Adipocyte (in vitro differentiated cells): Measurements from ENCODE around the gene LRRC8C.

ENCODE experiments used
- DNase-seq: peaks from one replicate; pipeline ENCODE4 v3.0.0-alpha.2; 2015; ENCODE audit warnings: low read depth
- H3K27me3 ChIP-seq: replicated peaks from 2 replicates; pipeline ENCODE4 v1.7.0; 2013; ENCODE audit warnings: mild to moderate bottlenecking, low read length, moderate library complexity; ENCODE audit not compliant: control insufficient read depth, insufficient read depth
- H3K36me3 ChIP-seq: 2 replicates; pipeline ENCODE4 v1.7.0; 2013; ENCODE audit warnings: low read length, mild to moderate bottlenecking, moderate library complexity; ENCODE audit not compliant: control insufficient read depth, insufficient read depth, severe bottlenecking
- H3K4me1 ChIP-seq: 2 replicates; pipeline ENCODE4 v1.7.0; 2013; ENCODE audit warnings: mild to moderate bottlenecking, low read length, moderate library complexity; ENCODE audit not compliant: control insufficient read depth, insufficient read depth
- H3K4me3 ChIP-seq: 2 replicates; pipeline ENCODE4 v1.7.0; 2013; ENCODE audit warnings: mild to moderate bottlenecking, low read length, moderate library complexity
- H3K9ac ChIP-seq: 2 replicates; pipeline ENCODE4 v1.7.0; 2013; ENCODE audit warnings: mild to moderate bottlenecking, low read length, moderate library complexity
- H3K9me3 ChIP-seq: 2 replicates; pipeline ENCODE4 v1.7.0; 2013; ENCODE audit warnings: mild to moderate bottlenecking, low read length, moderate library complexity; ENCODE audit not compliant: control insufficient read depth

LRRC8C gene

DNA sequence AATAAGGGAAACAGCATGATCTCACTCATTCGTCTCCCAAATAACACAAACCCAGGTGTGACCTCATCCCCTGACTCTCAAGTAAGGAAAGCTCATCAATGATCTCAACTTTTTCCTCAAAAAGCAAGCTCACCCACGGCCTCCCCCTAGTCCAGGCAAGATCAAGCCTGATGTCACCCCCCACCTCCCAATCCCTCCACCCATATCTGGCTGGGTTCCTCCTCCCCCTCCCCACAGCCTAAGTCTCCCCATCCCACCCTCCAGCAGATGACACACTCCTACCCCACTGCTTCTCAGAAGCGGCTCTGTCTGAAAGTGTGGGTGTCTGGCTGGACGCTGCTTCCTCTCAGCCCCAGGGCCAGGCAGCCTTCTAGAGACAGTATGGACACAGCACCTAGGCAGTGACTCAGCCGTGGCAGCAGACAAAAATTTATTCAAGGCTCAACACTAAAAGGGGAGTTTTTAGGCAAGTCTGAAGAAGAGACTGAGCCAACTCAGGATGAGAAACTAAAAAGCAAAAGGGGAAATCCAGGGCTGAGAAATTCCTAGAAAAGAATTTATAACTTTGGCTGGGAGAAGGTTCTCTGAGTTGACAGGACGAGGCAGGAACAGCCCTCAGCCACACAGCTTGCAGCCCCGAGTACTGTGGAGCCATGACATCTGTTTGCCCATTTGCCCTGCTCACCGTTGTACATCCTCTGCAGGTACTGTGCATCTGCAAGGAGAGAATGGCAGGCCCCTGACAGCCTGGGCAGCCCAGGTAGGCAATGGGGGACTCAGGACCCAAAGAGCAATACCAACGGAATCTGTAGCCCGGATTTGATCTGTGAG is 106.3 kb downstream of the LRRC8C start:
- no peak overlapping the region for H3K4me3 ChIP-seq
- H3K27me3 ChIP-seq = no peaks in the 10 kb centered on the region
- peak; percentile 61 for DNase-seq

DNA sequence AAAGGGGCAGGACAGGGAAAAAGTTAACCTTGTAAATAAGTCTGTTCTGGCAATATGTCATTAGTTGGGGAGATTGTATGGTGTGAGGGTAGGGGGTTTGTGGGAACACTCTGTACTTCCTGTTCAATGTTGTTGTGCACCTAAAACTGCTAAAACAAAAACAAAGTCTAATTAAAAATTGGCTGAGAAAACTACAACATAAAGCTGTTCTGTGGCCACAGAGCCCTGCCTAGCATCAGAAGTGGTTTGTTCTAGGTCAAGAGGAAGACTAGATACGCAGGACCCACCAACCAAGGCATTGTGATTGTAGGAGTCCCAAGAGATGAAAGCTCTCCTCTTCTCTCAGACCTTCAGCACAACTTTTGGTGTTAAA is 106.9 kb downstream of the LRRC8C start:
- Histone ChIP-seq H3K36me3 (no peaks in the 10 kb centered on the region), H3K9me3 (no peaks in the 10 kb centered on the region), H3K4me1 (peaks cover 12% of the 10 kb centered on the region), H3K4me3 (no peak overlapping the region), H3K27me3 (no peaks in the 10 kb centered on the region), H3K9ac (no peak overlapping the region)
- DNase-seq = no peak

More for the DNA sequence above, 106.3 kb downstream of the LRRC8C start:
- H3K36me3 ChIP-seq = no peaks in the 10 kb centered on the region
- H3K9ac ChIP-seq = no peak overlapping the region
- H3K9me3 ChIP-seq = no peaks in the 10 kb centered on the region
- peaks cover 12% of the 10 kb centered on the region for H3K4me1 ChIP-seq

DNA sequence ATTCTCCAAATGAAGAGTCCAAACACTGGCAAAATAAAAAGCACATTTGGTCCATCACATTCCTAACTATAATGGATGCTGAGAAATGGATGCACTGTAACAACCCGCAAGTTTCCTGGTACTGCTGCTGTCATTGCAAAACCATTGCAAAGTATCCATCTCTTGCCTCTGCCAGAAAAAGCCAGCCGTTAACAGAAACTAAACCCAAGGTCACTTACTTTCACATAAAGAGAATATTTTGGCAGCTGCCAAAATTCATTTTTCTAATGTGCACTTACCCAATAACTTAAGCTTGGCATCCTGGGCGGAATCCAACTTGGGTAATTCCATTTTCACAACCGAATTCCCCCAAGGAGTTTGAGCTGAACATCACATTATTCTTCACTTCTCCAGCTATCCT is 110.9 kb downstream of the LRRC8C start:
- Histone ChIP-seq H3K9ac (no peak overlapping the region), H3K4me3 (no peak overlapping the region), H3K9me3 (no peaks in the 10 kb centered on the region), H3K4me1 (peaks cover 12% of the 10 kb centered on the region), H3K36me3 (no peaks in the 10 kb centered on the region), H3K27me3 (no peaks in the 10 kb centered on the region)
- DNase-seq = peak; percentile 83

DNA sequence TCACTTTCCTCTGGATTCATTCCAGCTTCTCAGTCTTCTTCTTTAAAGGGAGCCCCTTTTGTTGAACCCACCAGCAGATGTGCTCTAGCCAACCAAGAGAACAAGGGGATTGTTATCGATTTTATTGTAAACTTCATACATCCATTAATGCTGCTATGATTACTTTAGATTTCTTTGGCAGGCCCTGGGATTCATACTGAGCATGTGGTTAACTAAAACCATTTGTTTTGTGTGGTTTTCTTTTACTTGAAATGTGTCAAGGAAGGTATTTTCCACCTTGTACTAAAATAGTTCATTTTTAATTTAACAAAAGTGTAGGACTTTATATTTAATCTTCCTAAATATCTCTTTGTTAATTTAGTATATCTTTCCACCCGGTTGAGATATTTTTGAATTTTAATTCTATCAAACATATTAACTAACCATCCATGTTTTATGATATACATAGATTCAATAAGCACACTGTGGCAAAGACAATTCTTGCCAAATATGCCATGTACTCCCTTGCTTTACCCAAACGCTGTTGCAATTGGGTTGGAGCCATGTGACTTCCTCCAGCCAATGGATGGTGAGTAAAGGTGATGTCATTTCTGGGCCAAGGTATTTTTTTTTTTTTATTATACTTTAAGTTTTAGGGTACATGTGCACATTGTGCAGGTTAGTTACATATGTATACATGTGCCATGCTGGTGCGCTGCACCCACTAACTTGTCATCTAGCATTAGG is 113.7 kb downstream of the LRRC8C start:
- DNase-seq = no peak
- Histone ChIP-seq H3K9me3 (no peaks in the 10 kb centered on the region), H3K27me3 (no peaks in the 10 kb centered on the region), H3K4me1 (peaks cover 4% of the 10 kb centered on the region), H3K36me3 (no peaks in the 10 kb centered on the region), H3K9ac (no peak overlapping the region), H3K4me3 (no peak overlapping the region)

DNA sequence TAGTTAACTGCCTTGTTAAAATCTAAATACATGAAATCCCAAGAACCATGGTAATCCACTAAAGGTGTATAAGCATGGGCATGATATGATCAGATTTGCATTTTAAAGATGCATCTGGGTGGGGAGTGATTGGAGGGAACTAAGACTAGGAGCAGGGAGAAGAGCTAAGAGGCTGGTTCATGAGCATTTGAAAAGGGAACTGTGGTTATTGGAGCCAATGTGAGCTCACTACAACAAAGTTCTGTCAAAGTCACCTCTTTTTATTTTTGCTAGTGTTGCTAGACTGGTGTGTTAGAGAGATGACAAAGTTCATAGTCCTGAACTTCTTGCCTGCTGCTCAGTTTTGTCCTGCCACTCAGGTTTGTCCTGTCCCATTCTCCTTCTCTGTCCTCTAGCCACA is 120.8 kb downstream of the LRRC8C start:
- H3K9me3 ChIP-seq = no peaks in the 10 kb centered on the region
- peaks cover 29% of the 10 kb centered on the region for H3K4me1 ChIP-seq
- DNase-seq = no peak
- H3K4me3 ChIP-seq = no peak overlapping the region
- no peaks in the 10 kb centered on the region for H3K27me3 ChIP-seq
- H3K9ac ChIP-seq = peak overlapping the region; percentile 25
- no peaks in the 10 kb centered on the region for H3K36me3 ChIP-seq

DNA sequence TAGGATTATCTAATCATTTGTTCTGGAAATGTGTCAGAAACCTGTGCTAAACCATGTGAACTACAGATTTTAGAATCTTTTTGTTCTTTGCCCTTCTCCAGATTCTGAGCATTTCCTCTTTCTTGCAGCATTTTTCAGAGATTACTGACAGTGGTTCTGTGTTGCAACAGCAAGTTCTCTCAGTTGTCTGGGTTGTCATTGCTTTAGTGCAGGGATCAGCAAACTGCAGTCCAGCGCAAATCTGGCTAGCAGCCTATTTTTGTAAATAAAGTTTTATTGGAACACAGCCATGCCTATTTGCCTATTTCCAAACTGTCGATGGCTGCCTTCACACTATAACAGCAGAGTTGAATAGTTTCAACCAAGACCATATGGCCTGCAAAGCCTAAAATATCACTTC is 121.6 kb downstream of the LRRC8C start:
- peak overlapping the region; percentile 25 for H3K9ac ChIP-seq
- H3K4me3 ChIP-seq = no peak overlapping the region
- no peaks in the 10 kb centered on the region for H3K27me3 ChIP-seq
- DNase-seq = peak; percentile 77
- peaks cover 37% of the 10 kb centered on the region for H3K4me1 ChIP-seq
- H3K9me3 ChIP-seq = no peaks in the 10 kb centered on the region
- no peaks in the 10 kb centered on the region for H3K36me3 ChIP-seq

DNA sequence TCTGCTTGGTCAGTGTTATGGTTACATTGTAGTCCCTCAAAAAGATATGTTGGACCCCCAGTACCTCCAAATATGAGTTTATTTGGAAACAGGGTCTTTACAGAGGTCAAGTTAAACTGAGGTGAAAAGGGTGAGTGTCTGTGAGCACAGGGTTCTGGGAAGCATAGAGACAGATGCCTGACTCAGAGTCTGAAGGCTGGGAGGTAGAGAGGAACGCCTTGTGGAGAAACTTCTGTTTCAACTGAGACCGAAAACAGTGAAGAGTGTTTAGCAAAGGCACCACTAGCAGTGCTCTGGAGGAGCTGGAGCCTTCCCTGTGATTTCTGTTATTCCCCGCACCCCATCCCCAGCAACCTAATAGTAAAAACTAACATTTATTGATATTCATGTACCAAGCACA is 122.7 kb downstream of the LRRC8C start:
- no peaks in the 10 kb centered on the region for H3K36me3 ChIP-seq

DNA sequence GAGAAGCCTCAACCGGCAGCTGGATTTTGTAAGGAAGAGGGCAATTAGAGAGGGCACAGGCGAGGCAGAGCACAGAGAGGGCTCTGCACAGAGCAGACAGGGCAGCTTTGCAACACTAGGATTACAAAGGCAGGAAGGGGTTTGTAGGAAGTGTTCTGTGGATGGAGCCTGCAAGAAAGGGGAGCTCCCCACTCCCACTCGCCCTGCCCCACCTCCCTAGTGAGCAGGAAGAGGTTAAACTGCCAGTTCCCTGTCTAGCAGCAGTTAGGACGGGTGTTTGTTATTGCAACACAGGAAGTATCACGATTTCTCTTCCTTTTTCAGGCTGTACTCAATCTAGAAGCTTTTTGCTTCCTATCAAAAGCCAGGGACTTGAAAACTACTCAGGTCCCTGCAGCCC is 124.6 kb downstream of the LRRC8C start:
- Histone ChIP-seq H3K36me3 (no peaks in the 10 kb centered on the region), H3K27me3 (no peaks in the 10 kb centered on the region), H3K4me3 (peak overlapping the region; percentile 51), H3K9ac (peak overlapping the region; percentile 36), H3K4me1 (peaks cover 40% of the 10 kb centered on the region), H3K9me3 (no peaks in the 10 kb centered on the region)
- DNase-seq = no peak

More for the DNA sequence above, 122.7 kb downstream of the LRRC8C start:
- no peak overlapping the region for H3K9ac ChIP-seq
- no peak overlapping the region for H3K4me3 ChIP-seq
- DNase-seq = no peak
- no peaks in the 10 kb centered on the region for H3K9me3 ChIP-seq
- no peaks in the 10 kb centered on the region for H3K27me3 ChIP-seq
- H3K4me1 ChIP-seq = peaks cover 37% of the 10 kb centered on the region

DNA sequence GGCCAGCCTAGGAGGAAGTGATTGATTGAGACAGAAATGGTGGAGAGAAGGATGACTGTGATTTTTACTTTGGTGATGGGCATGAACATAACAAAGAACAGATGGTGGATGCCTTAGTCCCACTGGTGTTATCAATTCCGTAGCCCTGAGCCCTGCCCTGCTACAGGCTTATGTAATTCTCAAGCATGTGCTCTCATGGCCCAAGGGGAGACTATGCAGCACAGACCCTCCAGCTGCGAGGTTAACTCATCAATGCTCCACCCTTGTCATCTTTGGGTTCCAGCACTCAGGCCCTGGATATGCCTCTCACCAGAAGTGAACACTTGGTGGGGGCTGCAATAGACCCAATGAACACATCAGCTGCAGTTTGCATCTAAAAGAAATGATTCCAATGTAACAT is 125.2 kb downstream of the LRRC8C start:
- Histone ChIP-seq H3K9me3 (no peaks in the 10 kb centered on the region), H3K4me3 (peak overlapping the region; percentile 51), H3K27me3 (no peaks in the 10 kb centered on the region), H3K4me1 (peaks cover 44% of the 10 kb centered on the region), H3K9ac (peak overlapping the region; percentile 36), H3K36me3 (no peaks in the 10 kb centered on the region)
- DNase-seq = no peak

DNA sequence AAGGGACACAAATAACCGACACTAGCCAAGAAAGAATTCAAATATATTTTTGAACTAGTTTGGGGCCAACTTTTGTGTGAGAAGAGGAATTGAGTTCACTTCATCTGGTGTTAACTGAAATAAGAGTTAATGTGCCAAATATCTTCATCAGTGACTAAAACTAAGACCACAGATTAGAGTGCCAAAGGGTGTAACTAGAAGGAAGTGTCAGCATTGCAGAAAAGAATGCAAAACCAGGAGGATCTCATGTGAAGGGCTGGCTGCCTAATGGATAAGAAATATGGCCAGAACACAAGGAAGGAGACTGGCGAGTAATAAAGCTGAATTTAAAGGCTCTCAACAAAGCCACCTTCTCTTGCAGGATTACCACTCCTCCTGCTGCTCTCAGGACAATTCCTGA is 126.1 kb downstream of the LRRC8C start:
- no peak for DNase-seq
- peaks cover 47% of the 10 kb centered on the region for H3K4me1 ChIP-seq
- H3K36me3 ChIP-seq = no peaks in the 10 kb centered on the region
- H3K27me3 ChIP-seq = no peaks in the 10 kb centered on the region
- H3K4me3 ChIP-seq = no peak overlapping the region
- H3K9me3 ChIP-seq = no peaks in the 10 kb centered on the region
- H3K9ac ChIP-seq = peak overlapping the region; percentile 39

DNA sequence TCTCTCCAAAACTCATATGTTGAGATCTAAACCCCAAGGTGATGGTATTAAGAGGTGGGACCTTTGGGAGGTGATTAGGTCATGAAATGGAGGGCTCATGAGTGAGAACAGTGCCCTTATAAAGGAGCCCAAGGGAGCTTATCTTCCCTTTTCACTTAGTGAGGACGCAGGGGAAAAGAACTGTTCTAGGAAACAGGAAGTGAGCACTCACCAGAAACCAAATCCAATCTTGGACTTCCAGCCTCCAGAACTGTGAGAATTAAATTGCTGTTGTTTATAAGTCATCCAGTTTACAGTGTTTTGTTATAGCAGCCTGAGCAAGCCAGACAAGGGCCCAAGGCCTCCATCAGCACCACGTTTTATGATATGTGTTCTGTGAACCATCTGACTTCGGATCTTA is 127.6 kb downstream of the LRRC8C start:
- no peaks in the 10 kb centered on the region for H3K36me3 ChIP-seq
- H3K9ac ChIP-seq = no peak overlapping the region
- H3K27me3 ChIP-seq = no peaks in the 10 kb centered on the region
- no peak for DNase-seq
- H3K9me3 ChIP-seq = no peaks in the 10 kb centered on the region
- no peak overlapping the region for H3K4me3 ChIP-seq
- H3K4me1 ChIP-seq = peaks cover 40% of the 10 kb centered on the region
